Thyroid gland (tissue), 4 donors: ENCODE measurements around the gene ARHGAP22. TPM values are rescaled to one million over a fixed set of nuclear protein-coding genes. Genes with fewer than 3 reads are reported as not detected.
A peak's percentile ranks its signal among the peaks of the same experiment; 100 is the strongest.

Source experiments
- DNase-seq, 2 donors: peaks; one replicate each; pipeline ENCODE4 v3.0.0-alpha.2; 2019
- H3K27ac ChIP-seq, 3 donors: fragments of 200-600 bp; sonication (generic); 1 replicate in 2 of 3; 2 replicates in 1 of 3; pipeline ENCODE4 v1.5.1; 2016 to 2019; ENCODE audit warnings: mild to moderate bottlenecking in 1 of 3, moderate library complexity in 1 of 3
- H3K27me3 ChIP-seq: fragments of 200-600 bp; sonication (generic); one replicate; pipeline ENCODE4 v1.5.1; 2019
- H3K36me3 ChIP-seq, 2 donors: fragments of 200-600 bp; sonication (generic); one replicate each; pipeline ENCODE4 v1.5.1; 2016 to 2019
- H3K4me1 ChIP-seq, 2 donors: fragments of 200-600 bp; sonication (generic); one replicate each; pipeline ENCODE4 v1.5.1; 2017 to 2019
- H3K4me3 ChIP-seq, 3 donors: fragments of 200-600 bp; sonication (generic); replicated peaks in 1 of 3; 1 replicate in 2 of 3; 2 replicates in 1 of 3; pipeline ENCODE4 v1.5.1; 2016; ENCODE audit warnings: mild to moderate bottlenecking in 1 of 3
- H3K9me3 ChIP-seq: fragments of 200-600 bp; sonication (generic); one replicate; pipeline ENCODE4 v1.5.1; 2017
- CTCF ChIP-seq, 6 experiments: fragments of 200-600 bp in 3 of 6; fragments of 450-650 bp in 3 of 6; sonication (generic) in 3 of 6; IDR thresholded peaks; one replicate each; pipeline ENCODE4 v1.5.1; 2016 to 2019; ENCODE audit warnings: antibody characterized with exemption in 6 of 6, mild to moderate bottlenecking in 2 of 6, inconsistent platforms in 1 of 6, moderate library complexity in 1 of 6
- POLR2A ChIP-seq, 2 donors: fragments of 450-650 bp; IDR thresholded peaks; one replicate each; pipeline ENCODE4 v1.6.1; 2017; ENCODE audit warnings: antibody characterized with exemption in 2 of 2, mild to moderate bottlenecking in 2 of 2, moderate library complexity in 1 of 2
- WGBS, 2 donors: methylation state at CpG; one replicate each; pipeline ENCODE4 v1.1.5; 2017; 5-methylcytosine and 5-hydroxymethylcytosine counted together
- intact Hi-C: fragments of 100-400 bp; cut with DNase I; formaldehyde crosslinking; loops from one replicate; pipeline ENCODE4 v1.15.1; 2023
- total RNA-seq, 4 donors: library from RNA; depleted of rRNA; stranded (reverse); fragments of >200 nt; gene quantifications; one replicate each; pipeline ENCODE4 v1.2.3, GENCODE V29; 2016

The ARHGAP22 gene
- total RNA-seq, 4 donors from 2014 or later = 3.4 to 29.5 (median 19.1) TPM

DNA sequence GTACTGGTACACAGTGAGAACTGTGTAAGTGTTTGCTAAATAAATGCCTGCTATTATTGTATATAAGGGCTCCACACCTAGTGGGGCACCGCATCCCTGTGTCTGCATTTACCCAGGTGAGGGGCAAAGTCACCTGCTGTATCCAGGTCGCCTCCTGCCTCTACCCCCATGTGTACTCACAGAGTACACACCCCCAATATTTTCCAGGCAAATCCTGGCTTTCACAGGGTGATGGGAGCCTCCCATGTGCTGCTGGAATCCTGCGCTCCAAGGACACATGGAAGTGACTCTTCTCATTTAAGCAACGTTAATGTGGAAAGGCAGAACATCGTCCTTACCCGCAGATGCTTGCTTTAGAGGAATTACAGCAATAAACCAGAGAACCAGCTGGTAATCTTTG lies 48.2 kb downstream of the ARHGAP22 start:
- intact Hi-C loops = no loop called here
- TF ChIP-seq CTCF (IDR thresholded peaks at IDR 0.05) (no peak), POLR2A (IDR thresholded peaks at IDR 0.05) (no peak)
- Histone ChIP-seq H3K36me3 (no peaks in the 10 kb centered on the region), H3K27me3 (no peaks in the 10 kb centered on the region), H3K9me3 (no peaks in the 10 kb centered on the region), H3K4me3 (no peak overlapping the region), H3K27ac (no peak overlapping the region), H3K4me1 (peaks cover 0 to 3% of the 10 kb centered on the region in 2 donors)
- WGBS, 2 donors = 89 to 98% methylated on average over 5 to 6 of the region's 6 CpGs
- no peak for DNase-seq

- no peaks in the 10 kb centered on the region for H3K27me3 ChIP-seq
- peaks cover 0 to 3% of the 10 kb centered on the region in 2 donors for H3K4me1 ChIP-seq
- no peaks in the 10 kb centered on the region for H3K9me3 ChIP-seq
- no peak overlapping the region for H3K27ac ChIP-seq
- no peaks in the 10 kb centered on the region for H3K36me3 ChIP-seq
- intact Hi-C loops = no loop called here
- H3K4me3 ChIP-seq = no peak overlapping the region
- TF ChIP-seq CTCF (IDR thresholded peaks at IDR 0.05) = no peak
- TF ChIP-seq POLR2A (IDR thresholded peaks at IDR 0.05) = no peak
- no peak for DNase-seq
- WGBS, 2 donors = 88 to 99% methylated on average over 5 of the region's 5 CpGs
These were observed 48.8 kb downstream of the ARHGAP22 start for GRCh38 chr10:48556065-48556464.

DNA sequence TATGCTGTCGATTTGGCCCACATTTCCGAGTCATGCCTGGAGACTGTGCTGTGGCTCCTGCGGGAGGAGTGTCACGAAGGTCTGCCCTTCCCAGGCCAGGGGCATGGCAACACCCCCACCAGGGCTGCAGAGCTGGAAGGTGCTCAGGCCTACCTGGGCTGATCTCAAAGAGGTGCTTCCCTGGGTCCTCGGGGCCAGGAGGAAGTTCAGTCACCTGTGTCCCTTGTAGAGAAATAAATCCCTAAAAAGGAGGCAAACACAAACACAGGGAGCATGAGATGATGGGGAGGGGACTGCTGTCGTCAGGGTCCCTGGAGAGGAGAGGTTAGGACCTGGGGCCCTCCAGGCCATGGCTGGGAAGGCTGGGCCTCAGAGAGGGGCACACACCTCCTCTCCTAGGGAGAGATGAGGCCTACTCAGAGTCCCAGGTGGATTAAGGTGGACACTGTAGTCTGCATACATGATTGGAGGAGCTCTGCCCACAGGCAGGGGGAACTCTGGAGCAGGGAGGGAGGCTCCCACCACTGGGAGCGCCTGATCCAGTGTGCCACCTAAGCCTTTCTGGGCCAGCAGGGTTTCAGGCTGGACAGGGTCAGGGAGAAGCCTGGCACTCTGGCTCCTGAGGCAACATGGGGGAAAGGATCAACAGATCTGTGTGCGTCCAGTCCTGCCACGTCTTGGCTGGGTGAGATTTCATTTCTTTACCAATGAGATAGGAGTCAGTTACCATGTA lies 49.4 kb downstream of the ARHGAP22 start:
- WGBS, 2 donors = 75 to 90% methylated on average over 9 of the region's 9 CpGs
- intact Hi-C loops = no loop called here
- Histone ChIP-seq H3K4me1 (peaks cover 0 to 3% of the 10 kb centered on the region in 2 donors), H3K9me3 (no peaks in the 10 kb centered on the region), H3K27ac (no peak overlapping the region), H3K36me3 (no peaks in the 10 kb centered on the region), H3K27me3 (no peaks in the 10 kb centered on the region), H3K4me3 (no peak overlapping the region)
- DNase-seq = no peak
- TF ChIP-seq CTCF (IDR thresholded peaks at IDR 0.05) (no peak), POLR2A (IDR thresholded peaks at IDR 0.05) (no peak)

DNA sequence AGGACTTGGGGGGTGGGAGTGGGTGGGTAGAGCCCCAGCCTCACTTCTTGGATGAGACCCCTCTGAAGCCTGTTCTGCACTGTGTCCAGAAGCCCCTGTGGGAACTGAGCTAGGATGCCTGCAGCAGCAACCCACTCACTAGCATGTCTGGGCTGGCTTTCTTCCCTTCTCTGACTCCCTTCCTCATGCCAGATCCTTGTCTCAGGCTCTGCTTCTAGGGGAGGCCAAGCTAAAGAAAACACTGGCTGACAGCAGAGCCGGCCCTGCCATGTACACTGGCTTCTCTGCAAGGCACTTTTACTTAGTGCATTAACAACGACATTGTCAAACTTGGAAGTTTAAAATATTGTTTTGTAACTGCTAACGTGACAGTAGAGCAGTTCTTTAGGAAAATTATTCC lies 50.2 kb downstream of the ARHGAP22 start:
- H3K4me1 ChIP-seq = peaks cover 0 to 3% of the 10 kb centered on the region in 2 donors
- H3K4me3 ChIP-seq = no peak overlapping the region
- peak; percentile 28 for DNase-seq
- WGBS, 2 donors = 28 to 31% methylated on average over 3 of the region's 3 CpGs
- no peaks in the 10 kb centered on the region for H3K9me3 ChIP-seq
- intact Hi-C loops = no loop called here
- H3K27me3 ChIP-seq = no peaks in the 10 kb centered on the region
- TF ChIP-seq CTCF (IDR thresholded peaks at IDR 0.05) (no peak), POLR2A (IDR thresholded peaks at IDR 0.05) (no peak)
- no peaks in the 10 kb centered on the region for H3K36me3 ChIP-seq
- H3K27ac ChIP-seq = no peak overlapping the region

- DNase-seq = no peak
- Histone ChIP-seq H3K36me3 (no peaks in the 10 kb centered on the region), H3K9me3 (no peaks in the 10 kb centered on the region), H3K4me1 (peaks cover 0 to 3% of the 10 kb centered on the region in 2 donors), H3K27me3 (no peaks in the 10 kb centered on the region), H3K27ac (no peak overlapping the region), H3K4me3 (no peak overlapping the region)
- intact Hi-C loops = no loop called here
- 91 to 100% methylated on average over 3 of the region's 3 CpGs for WGBS, 2 donors
- TF ChIP-seq CTCF (IDR thresholded peaks at IDR 0.05) (no peak), POLR2A (IDR thresholded peaks at IDR 0.05) (no peak)
These were observed 50.6 kb downstream of the ARHGAP22 start for GRCh38 chr10:48554246-48554645.
